Endothelial cell of umbilical vein (primary cell): ENCODE results near the gene NCOA3. TPM values are rescaled to one million over a fixed set of nuclear protein-coding genes. Genes with fewer than 3 reads are reported as not detected.

ENCODE experiments used
- BruUV-seq: library from RNA; stranded (reverse); fragments of 400-500 nt; replicated peaks from 2 replicates; lab custom pipeline; 2021; lab: Mats Ljungman, UMichigan
- CTCF ChIA-PET: fragments of 300-600, 350-600 bp; sonication (Branson Sonifier 250); formaldehyde crosslinking; loops from one replicate; lab custom pipeline; 2021; ENCODE audit warnings: antibody characterized with exemption, inconsistent platforms; lab: Charles Lee
- POLR2A ChIA-PET: fragments of 300-600, 350-600 bp; sonication (Branson Sonifier 250); formaldehyde crosslinking; loops from one replicate; lab custom pipeline; 2021; ENCODE audit warnings: antibody characterized with exemption, inconsistent platforms; lab: Charles Lee
- DNase-seq: peaks from one replicate; pipeline ENCODE4 v3.0.0-alpha.2; 2011; ENCODE audit warnings: low read depth, low spot score
- FAIRE-seq: peaks from 2 replicates; lab custom pipeline; 2011; peaks lifted over from hg19 to GRCh38; lab: Jason Lieb, UNC
- H2AFZ ChIP-seq: 2 replicates; pipeline ENCODE4 v1.6.0; 2012; ENCODE audit warnings: low read depth, low read length, control low read depth, inconsistent platforms
- H3K27ac ChIP-seq: 2 replicates; pipeline ENCODE4 v1.5.1; 2011; ENCODE audit warnings: low read depth, mild to moderate bottlenecking, control low read depth, low read length, moderate library complexity; ENCODE audit not compliant: insufficient read depth
- H3K27me3 ChIP-seq, 2 experiments: 2 replicates each; pipeline versions ENCODE4 v1.6.0 to v1.6.1; 2011; ENCODE audit warnings: low read length in 2 of 2, mixed read lengths in 1 of 2; ENCODE audit not compliant: control insufficient read depth in 2 of 2, insufficient read depth in 2 of 2
- H3K36me3 ChIP-seq, 2 experiments: 2 replicates in 1 of 2; 3 replicates in 1 of 2; pipeline ENCODE4 v1.5.1; 2011; ENCODE audit warnings: low read length in 2 of 2, mild to moderate bottlenecking in 1 of 2, moderate library complexity in 1 of 2; ENCODE audit not compliant: control insufficient read depth in 2 of 2, insufficient read depth in 2 of 2; ENCODE audit errors: extremely low read depth in 1 of 2
- H3K4me1 ChIP-seq: 3 replicates; pipeline ENCODE4 v1.5.1; 2011; ENCODE audit warnings: mild to moderate bottlenecking, low read length; ENCODE audit not compliant: control insufficient read depth, insufficient read depth; ENCODE audit errors: extremely low read depth
- H3K4me2 ChIP-seq: 2 replicates; pipeline ENCODE4 v1.6.1; 2011; ENCODE audit warnings: low read length, control low read depth, mixed read lengths; ENCODE audit not compliant: insufficient read depth
- H3K4me3 ChIP-seq, 3 experiments: fragments of 200-600 bp in 1 of 3; sonication (generic), shearing (Covaris generic) in 1 of 3; replicated peaks in 1 of 3; 2 replicates each; pipeline ENCODE4 v1.5.1; 2011 to 2016; ENCODE audit warnings: control low read depth in 3 of 3, low read length in 3 of 3, mild to moderate bottlenecking in 2 of 3, inconsistent platforms in 1 of 3, low read depth in 1 of 3, moderate library complexity in 1 of 3; ENCODE audit not compliant: insufficient read depth in 1 of 3
- H3K79me2 ChIP-seq: 2 replicates; pipeline ENCODE4 v1.6.0; 2012; ENCODE audit warnings: low read length, inconsistent platforms; ENCODE audit not compliant: control insufficient read depth, insufficient read depth
- H3K9ac ChIP-seq: replicated peaks from 2 replicates; pipeline ENCODE3; 2011; ENCODE audit warnings: low read length, control low read depth; ENCODE audit not compliant: insufficient read depth; ENCODE audit errors: extremely low read depth
- H3K9me1 ChIP-seq: replicated peaks from 3 replicates; pipeline ENCODE4 v1.6.0; 2011; ENCODE audit warnings: mild to moderate bottlenecking, low read length; ENCODE audit not compliant: control insufficient read depth, insufficient read depth; ENCODE audit errors: extremely low read depth
- H3K9me3 ChIP-seq: replicated peaks from 2 replicates; pipeline ENCODE4 v1.5.1; 2012; ENCODE audit warnings: low read length, inconsistent platforms; ENCODE audit not compliant: control insufficient read depth, insufficient read depth
- H4K20me1 ChIP-seq: replicated peaks from 2 replicates; pipeline ENCODE3; 2011; ENCODE audit warnings: mild to moderate bottlenecking, low read length; ENCODE audit not compliant: control insufficient read depth, insufficient read depth; ENCODE audit errors: extremely low read depth
- EZH2 ChIP-seq: IDR thresholded peaks from 2 replicates; pipeline ENCODE4 v1.6.1; 2012; ENCODE audit warnings: borderline replicate concordance, low read depth, mild to moderate bottlenecking, moderate library complexity, low read length, inconsistent platforms; ENCODE audit not compliant: severe bottlenecking
- FOS ChIP-seq: IDR thresholded peaks from 2 replicates; pipeline ENCODE4 v1.6.1; 2011; ENCODE audit warnings: mild to moderate bottlenecking, low read length, moderate library complexity, borderline replicate concordance; ENCODE audit not compliant: insufficient read depth
- GATA2 ChIP-seq: IDR thresholded peaks from 2 replicates; pipeline ENCODE4 v1.7.0; 2011; ENCODE audit warnings: low read depth, mild to moderate bottlenecking, moderate library complexity, mixed read lengths, low read length; ENCODE audit not compliant: insufficient read length, insufficient read depth
- JUN ChIP-seq: IDR thresholded peaks from 2 replicates; pipeline ENCODE4 v1.6.1; 2011; ENCODE audit warnings: borderline replicate concordance, low read depth; ENCODE audit not compliant: insufficient read length, insufficient read depth
- MYC ChIP-seq: IDR thresholded peaks from one replicate; pipeline ENCODE4 v1.6.1; 2011; ENCODE audit warnings: mild to moderate bottlenecking, low read depth, low read length
- POLR2A ChIP-seq: IDR thresholded peaks from 2 replicates; pipeline ENCODE4 v1.6.1; 2012; ENCODE audit warnings: low read depth, mild to moderate bottlenecking, control low read depth, low read length
- POLR2AphosphoS5 ChIP-seq: IDR thresholded peaks from 2 replicates; pipeline ENCODE4 v1.6.1; 2012; ENCODE audit warnings: low read depth, mild to moderate bottlenecking, control low read depth, low read length, moderate library complexity; ENCODE audit not compliant: insufficient read depth
- dilution Hi-C: fragments of 300-500 bp; cut with MboI; formaldehyde crosslinking; loops from one replicate; pipeline ENCODE4 v1.15.0; 2019; ENCODE audit warnings: low sequenced_read_pairs; ENCODE audit not compliant: extremely low pct_ligation_motif_present
- intact Hi-C: fragments of 100-400 bp; cut with micrococcal nuclease; formaldehyde crosslinking; loops from one replicate; pipeline ENCODE4 v1.10.0; 2022
- polyA plus RNA-seq, 4 experiments: library from polyadenylated mRNA; depleted of rRNA in 3 of 4; stranded (reverse) in 3 of 4; unstranded in 1 of 4; fragments of >200 nt; gene quantifications; 2 replicates each; pipeline versions ENCODE4 v1.2.1 to v1.2.3, GENCODE V29; 2011 to 2012; ENCODE audit warnings: missing spikeins in 1 of 4
- total RNA-seq: library from RNA; stranded (reverse); gene quantifications from 2 replicates; pipeline ENCODE4 v1.2.3, GENCODE V29; 2021
- TF ChIP-seq, protein P1 (sequence below): IDR thresholded peaks from 2 replicates; pipeline ENCODE4 v1.6.1; 2011; ENCODE audit not compliant: insufficient read depth, insufficient read length
- TF ChIP-seq, protein P2 (sequence below), 2 donors: IDR thresholded peaks; 1 replicate in 1 of 2; 2 replicates in 1 of 2; pipeline ENCODE4 v1.5.1; 2011; ENCODE audit warnings: low read length in 2 of 2, mild to moderate bottlenecking in 2 of 2, moderate library complexity in 2 of 2, control low read depth in 1 of 2, inconsistent platforms in 1 of 2, low read depth in 1 of 2; ENCODE audit not compliant: insufficient read depth in 1 of 2; ENCODE audit errors: extremely low read depth in 1 of 2

Gene NCOA3
- total and polyA plus RNA-seq, 2 donors (not counting 3 experiments of a cell fraction or from before 2014, with no cell fraction given), result 12.0 to 35.6 TPM

DNA sequence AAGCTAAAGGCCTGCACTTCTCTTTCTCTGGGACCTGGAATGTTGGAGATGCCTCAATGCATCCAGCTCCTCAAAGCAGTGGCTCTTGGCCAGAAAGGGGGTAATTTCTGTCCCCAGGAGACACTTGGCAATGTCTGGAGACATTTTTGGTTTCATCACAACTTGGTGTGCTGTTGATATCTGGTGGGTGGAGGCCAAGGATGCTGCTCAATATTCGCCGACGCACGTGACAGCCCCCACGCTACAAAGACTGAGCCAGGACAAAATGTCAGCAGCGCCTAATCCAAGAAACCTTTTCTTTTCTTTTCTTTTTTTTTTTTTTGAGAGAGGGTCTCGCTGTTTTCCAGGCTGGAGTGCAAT is 203.8 kb downstream of the NCOA3 start:
- Histone ChIP-seq H3K9ac (no peak overlapping the region), H4K20me1 (no peaks in the 10 kb centered on the region), H3K79me2 (no peaks in the 10 kb centered on the region), H3K4me2 (no peak overlapping the region), H2AFZ (no peak overlapping the region), H3K9me1 (no peaks in the 10 kb centered on the region), H3K27ac (no peak overlapping the region), H3K4me3 (no peak overlapping the region), H3K9me3 (no peaks in the 10 kb centered on the region), H3K4me1 (peaks cover 4% of the 10 kb centered on the region), H3K27me3 (no peaks in the 10 kb centered on the region), H3K36me3 (no peaks in the 10 kb centered on the region)
- FAIRE-seq, result no peak
- ChIA-PET CTCF (interaction anchor here (1.0 to 1.1 kb wide), 2 partner anchors 26 to 81 kb away, joined by 3 read pairs; no protein-coding TSS in a partner anchor), POLR2A (no interaction called here)
- intact Hi-C loops (no loop called here), dilution Hi-C loops (no loop called here)
- no TSS peak for BruUV-seq
- TF ChIP-seq, protein P1, sequence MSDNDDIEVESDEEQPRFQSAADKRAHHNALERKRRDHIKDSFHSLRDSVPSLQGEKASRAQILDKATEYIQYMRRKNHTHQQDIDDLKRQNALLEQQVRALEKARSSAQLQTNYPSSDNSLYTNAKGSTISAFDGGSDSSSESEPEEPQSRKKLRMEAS, result no peak
- TF ChIP-seq FOS (no peak), POLR2AphosphoS5 (no peak), MYC (no peak), JUN (no peak), EZH2 (no peak), POLR2A (no peak), GATA2 (no peak)
- TF ChIP-seq, protein P2, sequence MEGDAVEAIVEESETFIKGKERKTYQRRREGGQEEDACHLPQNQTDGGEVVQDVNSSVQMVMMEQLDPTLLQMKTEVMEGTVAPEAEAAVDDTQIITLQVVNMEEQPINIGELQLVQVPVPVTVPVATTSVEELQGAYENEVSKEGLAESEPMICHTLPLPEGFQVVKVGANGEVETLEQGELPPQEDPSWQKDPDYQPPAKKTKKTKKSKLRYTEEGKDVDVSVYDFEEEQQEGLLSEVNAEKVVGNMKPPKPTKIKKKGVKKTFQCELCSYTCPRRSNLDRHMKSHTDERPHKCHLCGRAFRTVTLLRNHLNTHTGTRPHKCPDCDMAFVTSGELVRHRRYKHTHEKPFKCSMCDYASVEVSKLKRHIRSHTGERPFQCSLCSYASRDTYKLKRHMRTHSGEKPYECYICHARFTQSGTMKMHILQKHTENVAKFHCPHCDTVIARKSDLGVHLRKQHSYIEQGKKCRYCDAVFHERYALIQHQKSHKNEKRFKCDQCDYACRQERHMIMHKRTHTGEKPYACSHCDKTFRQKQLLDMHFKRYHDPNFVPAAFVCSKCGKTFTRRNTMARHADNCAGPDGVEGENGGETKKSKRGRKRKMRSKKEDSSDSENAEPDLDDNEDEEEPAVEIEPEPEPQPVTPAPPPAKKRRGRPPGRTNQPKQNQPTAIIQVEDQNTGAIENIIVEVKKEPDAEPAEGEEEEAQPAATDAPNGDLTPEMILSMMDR (IDR thresholded peaks at IDR 0.05; ENCODE audit: extremely low read depth in 1 of 2, insufficient read depth in 1 of 2, low read depth in 1 of 2, low read length in 2 of 2), result no peak
- no peak for DNase-seq
